ENCODE measurements around the gene ADAD2.

The ADAD2 gene

GRCh38 chr16:84195201-84196093, 4.5 kb downstream of the ADAD2 start:
- H3K27me3 Mint-ChIP-seq (ENCODE audit: low read depth), result peaks cover 16% of the 10 kb centered on the region
- H3K36me3 Mint-ChIP-seq (ENCODE audit: low read depth), result no peaks in the 10 kb centered on the region
- H3K4me3 Mint-ChIP-seq, result no peak overlapping the region
- no peak for TF ChIP-seq CTCF (IDR thresholded peaks at IDR 0.05; ENCODE audit: unreplicated experiment in 3 of 3)
- no peak overlapping the region for H3K27ac Mint-ChIP-seq
- no peaks in the 10 kb centered on the region for H3K4me1 Mint-ChIP-seq
- H3K9me3 Mint-ChIP-seq, result no peaks in the 10 kb centered on the region

DNA sequence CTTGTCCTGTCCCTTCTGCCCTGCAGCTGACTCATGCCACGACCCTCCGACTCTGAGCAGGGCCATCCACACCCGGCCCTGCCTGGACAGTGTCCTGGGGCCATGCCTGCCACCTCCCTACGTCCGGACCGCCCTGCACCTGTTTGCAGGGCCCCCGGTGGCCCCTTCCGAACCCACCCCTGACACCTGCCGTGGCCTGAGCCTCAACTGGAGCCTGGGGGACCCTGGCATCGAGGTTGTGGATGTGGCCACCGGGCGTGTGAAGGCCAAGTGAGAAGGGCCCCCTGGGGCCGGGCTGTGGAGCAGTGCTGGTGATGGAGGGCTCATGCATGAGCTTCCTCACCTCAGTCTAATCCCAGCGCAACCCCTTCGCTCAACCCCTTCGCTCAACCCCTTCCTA, 5.1 kb downstream of the ADAD2 start:
- Mint-ChIP-seq H3K36me3 (ENCODE audit: low read depth) (no peaks in the 10 kb centered on the region), H3K4me3 (no peak overlapping the region), H3K4me1 (no peaks in the 10 kb centered on the region), H3K27me3 (ENCODE audit: low read depth) (peaks cover 16% of the 10 kb centered on the region), H3K27ac (no peak overlapping the region), H3K9me3 (no peaks in the 10 kb centered on the region)
- TF ChIP-seq CTCF (IDR thresholded peaks at IDR 0.05; ENCODE audit: unreplicated experiment in 3 of 3), result no peak

GRCh38 chr16:84196727-84197394, 5.9 kb downstream of the ADAD2 start:
- no peaks in the 10 kb centered on the region for H3K36me3 Mint-ChIP-seq (ENCODE audit: low read depth)
- no peak overlapping the region for H3K4me3 Mint-ChIP-seq
- H3K4me1 Mint-ChIP-seq, result no peaks in the 10 kb centered on the region
- no peak for TF ChIP-seq CTCF (IDR thresholded peaks at IDR 0.05; ENCODE audit: unreplicated experiment in 3 of 3)
- H3K27ac Mint-ChIP-seq, result no peak overlapping the region
- H3K9me3 Mint-ChIP-seq, result no peaks in the 10 kb centered on the region
- H3K27me3 Mint-ChIP-seq (ENCODE audit: low read depth), result peaks cover 16% of the 10 kb centered on the region

- no peaks in the 10 kb centered on the region for H3K9me3 Mint-ChIP-seq
- no peaks in the 10 kb centered on the region for H3K36me3 Mint-ChIP-seq (ENCODE audit: low read depth)
- no peak overlapping the region for H3K4me3 Mint-ChIP-seq
- no peak overlapping the region for H3K27ac Mint-ChIP-seq
- H3K27me3 Mint-ChIP-seq (ENCODE audit: low read depth), result peaks cover 16% of the 10 kb centered on the region
- TF ChIP-seq CTCF (IDR thresholded peaks at IDR 0.05; ENCODE audit: unreplicated experiment in 3 of 3), result no peak
- H3K4me1 Mint-ChIP-seq, result no peaks in the 10 kb centered on the region
Measured at GRCh38 chr16:84197466-84198128, 6.6 kb downstream of the ADAD2 start.

- TF ChIP-seq CTCF (IDR thresholded peaks at IDR 0.05; ENCODE audit: unreplicated experiment in 3 of 3), result no peak
- no peaks in the 10 kb centered on the region for H3K4me1 Mint-ChIP-seq
- no peaks in the 10 kb centered on the region for H3K9me3 Mint-ChIP-seq
- H3K4me3 Mint-ChIP-seq, result no peak overlapping the region
- H3K27me3 Mint-ChIP-seq (ENCODE audit: low read depth), result peaks cover 9% of the 10 kb centered on the region
- H3K36me3 Mint-ChIP-seq (ENCODE audit: low read depth), result no peaks in the 10 kb centered on the region
- no peak overlapping the region for H3K27ac Mint-ChIP-seq
Measured at GRCh38 chr16:84198401-84198800, 7.4 kb downstream of the ADAD2 start.

Data from nephron (organoid).